ENCODE data around the gene RNF32.
A peak's percentile ranks its signal among the peaks of the same experiment; 100 is the strongest.
"Not testable (repeated sequence)": the region's sequence is repeated elsewhere in the genome, so short reads cannot be mapped to it uniquely, and the experiment has no call there.

Gene RNF32

DNA sequence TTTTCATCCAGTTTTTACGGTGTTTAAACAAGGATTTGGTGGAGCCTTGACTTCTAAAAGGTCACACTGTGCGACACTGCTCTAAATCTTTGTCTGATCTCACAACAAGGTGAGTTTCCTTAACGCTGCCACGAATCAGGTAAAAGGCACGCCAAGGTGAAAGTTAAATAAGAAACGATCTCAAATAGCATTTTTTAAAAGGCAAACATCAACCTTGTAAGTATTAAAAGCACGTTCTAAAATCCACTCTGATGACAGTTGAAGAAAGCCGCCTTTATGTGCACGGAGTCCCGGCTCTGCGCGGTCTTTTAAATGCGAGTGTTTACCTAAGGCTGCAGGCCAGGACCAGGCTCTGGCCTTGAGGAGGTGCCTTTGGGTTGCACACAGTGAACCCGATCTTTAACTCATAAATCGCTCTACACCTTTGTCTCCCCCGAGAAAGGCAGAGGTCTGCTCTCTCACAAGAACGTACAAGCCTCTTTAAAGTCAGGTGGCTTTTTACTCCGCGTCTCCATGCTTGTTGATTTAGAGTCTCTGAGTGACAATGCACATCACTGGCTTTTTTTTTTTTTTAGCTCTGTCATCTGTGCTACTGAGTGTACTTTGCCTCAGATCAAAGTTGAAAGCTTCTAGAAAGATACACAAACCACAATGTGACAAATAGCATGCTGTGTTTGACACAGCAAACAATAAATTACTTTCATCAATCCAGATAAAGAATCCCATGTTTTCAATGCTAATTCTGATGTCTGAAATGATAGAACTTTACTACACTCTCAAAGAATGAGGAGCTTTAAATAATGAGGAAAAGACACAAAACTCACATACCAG lies 25.9 kb upstream of the RNF32 start:
- DNase-seq, result no peak

- DNase-seq, result no peak
These were observed 24.0 kb upstream of the RNF32 start for GRCh38 chr7:156616269-156617202.

DNA sequence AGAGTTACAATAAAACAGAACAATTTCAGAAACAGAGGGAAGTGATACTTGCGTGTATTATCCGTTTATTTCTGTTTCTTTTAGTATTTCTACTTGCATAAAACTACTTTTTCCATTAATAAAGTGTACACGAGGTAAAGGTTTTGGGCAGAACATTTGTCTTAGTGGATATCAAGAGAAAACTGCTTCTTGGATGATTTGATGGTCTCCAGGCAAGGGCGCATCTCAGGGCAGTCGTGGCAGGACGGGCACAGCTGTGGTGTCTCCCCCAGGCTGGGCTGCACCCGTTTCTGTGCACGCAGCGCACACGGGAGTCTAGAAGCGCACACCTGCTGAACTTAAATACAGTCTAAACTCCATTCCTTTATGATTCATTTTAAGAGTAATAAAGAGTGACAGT lies 23.4 kb upstream of the RNF32 start:
- DNase-seq, result no peak

GRCh38 chr7:156618078-156618779 lies 22.3 kb upstream of the RNF32 start:
- no peak for DNase-seq

DNA sequence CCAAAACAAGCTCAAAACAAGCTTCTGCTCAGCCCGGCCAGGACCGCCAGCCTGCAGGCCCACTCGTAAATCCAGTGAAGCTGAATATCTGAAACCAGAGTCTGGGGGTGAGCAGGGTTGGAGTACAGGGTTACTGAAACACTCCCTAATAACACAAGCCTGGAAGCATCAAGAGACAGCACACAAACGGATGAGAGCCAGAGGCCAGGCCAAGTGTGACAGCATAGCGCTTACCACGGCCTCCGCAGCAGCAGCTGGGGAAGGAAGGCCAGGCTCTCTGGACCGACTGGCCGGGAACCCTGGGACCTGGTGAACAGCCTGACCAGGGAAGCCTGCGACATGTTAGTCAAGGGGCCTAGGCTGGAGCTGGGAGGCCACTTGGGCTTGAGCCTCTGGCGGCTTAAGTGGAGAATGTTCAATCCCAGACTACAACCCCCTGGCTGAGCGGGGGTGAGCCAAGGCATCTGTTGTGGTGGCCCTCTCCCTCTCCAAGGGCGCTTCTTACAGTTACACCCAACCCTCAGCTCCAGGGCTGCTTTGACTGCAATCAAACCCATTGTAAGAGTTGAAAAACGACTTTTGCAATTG lies 21.7 kb upstream of the RNF32 start:
- no peak for DNase-seq

- not testable (repeated sequence) for DNase-seq
These were observed 20.9 kb upstream of the RNF32 start for GRCh38 chr7:156619488-156620290.

DNA sequence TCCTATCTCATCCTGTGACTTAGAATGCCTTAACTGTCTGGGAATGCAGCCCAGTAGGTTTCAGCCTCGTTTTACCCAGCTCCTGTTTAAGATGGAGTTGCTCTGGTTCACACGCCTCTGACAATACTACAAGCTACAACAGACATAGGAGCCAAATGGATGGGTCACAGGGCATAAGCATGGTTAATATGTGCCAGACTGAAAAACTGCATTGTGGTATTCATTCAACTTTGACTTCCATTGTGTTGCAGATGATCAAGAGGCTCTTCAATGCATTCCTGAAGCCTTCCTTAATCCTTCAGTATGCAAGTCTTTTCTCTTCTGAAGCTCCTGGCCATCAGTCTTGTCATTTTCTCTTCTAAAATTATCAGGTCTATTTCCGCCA lies 20.3 kb upstream of the RNF32 start:
- no peak for DNase-seq

DNA sequence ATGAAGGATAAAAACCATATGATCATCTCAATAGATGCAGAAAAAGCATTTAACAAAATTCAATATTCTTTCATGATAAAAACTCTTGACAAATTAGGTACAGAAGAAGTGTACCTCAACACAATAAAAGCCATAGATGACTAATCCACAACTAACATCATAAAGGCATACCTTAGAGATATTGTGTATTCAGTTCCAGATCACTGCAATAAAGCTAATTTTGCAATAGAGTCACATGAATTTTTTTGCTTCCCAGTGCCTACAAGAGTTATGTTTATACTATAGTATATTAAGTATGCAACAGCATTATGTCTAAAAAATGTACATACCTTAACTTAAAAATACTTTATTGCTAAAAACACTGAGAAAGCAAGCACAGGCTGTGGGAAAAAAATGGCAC lies 18.9 kb upstream of the RNF32 start:
- DNase-seq, result no peak

DNA sequence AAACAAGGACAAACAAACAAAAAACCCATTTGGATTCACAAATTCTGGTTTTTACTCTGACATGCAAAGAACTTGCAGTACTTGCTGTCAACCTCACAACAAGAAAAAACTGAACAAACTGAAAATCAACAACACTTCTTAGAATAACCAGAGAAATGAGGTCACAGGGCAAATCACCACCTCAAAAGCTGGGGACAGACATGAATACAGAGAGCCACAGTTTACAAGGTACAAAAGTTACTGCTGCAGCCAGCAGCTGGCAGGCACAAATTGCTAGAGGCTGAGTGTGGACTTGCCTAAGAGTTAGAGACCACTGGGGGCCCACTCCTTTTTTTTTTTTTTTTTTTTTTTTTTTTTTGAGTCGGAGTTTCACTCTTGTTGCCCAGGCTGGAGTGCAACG lies 15.0 kb upstream of the RNF32 start:
- no peak for DNase-seq

GRCh38 chr7:156626220-156626895 lies 14.2 kb upstream of the RNF32 start:
- DNase-seq, result no peak

DNA sequence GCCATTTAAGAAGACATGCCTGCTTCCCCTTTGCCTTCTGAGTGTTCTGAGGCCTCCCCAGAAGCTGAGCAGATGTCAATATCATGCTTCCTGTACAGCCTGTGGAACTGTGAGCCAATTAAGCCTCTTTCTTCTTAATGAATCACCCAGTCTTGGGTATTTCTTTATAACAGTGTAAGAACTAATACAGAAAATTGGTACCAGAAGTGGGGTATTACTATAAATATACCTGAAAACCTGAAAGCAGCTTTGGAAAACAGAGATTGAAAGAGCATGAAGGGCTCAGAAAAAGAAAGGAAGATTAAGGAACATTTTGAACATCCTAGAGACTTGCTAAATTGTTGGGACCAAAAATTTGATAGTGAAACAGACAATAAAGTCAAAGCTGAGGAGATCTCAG lies 12.0 kb upstream of the RNF32 start:
- no peak for DNase-seq

- no peak for DNase-seq
These were observed 10.7 kb upstream of the RNF32 start for GRCh38 chr7:156629873-156630272.

- DNase-seq, result no peak
These were observed 6.5 kb upstream of the RNF32 start for GRCh38 chr7:156634117-156634516.

GRCh38 chr7:156635529-156636385 lies 4.8 kb upstream of the RNF32 start:
- DNase-seq, result no peak

GRCh38 chr7:156637093-156637492 lies 3.5 kb upstream of the RNF32 start:
- DNase-seq, result not testable (repeated sequence)

- no peak for DNase-seq
These were observed 2.0 kb upstream of the RNF32 start for GRCh38 chr7:156638443-156639077.

- no peak for DNase-seq
These were observed 933 bp upstream of the RNF32 start for GRCh38 chr7:156639426-156640256.

DNA sequence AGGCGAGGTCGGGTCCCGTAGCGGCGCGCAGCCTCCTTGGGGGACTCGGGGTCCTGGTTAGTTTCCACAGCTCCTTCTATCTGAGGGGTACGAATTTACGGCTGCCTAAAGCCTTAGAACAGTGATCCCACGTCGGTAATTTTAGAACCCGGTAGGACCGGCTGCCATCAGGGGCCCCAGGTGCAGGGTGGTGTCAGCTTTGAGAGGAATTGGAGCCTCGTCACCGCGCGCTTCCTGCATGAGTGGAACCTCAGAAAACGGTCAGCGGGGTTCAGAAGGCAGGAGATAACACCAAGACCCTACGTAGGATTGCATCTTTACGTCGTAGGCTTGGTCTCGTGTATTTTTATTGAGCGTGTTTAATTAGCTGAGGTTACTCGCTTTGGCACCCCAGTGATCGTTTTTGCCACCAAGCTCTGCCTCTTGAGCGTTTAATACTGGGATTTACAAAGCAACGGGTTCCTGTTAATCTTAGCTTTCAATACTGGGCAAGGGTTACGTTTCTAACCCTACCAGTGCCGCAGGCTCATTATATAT lies 443 bp downstream of the RNF32 start:
- DNase-seq, result peak; percentile 48
